ENCODE measurements around the gene RAB9B.
"Not testable (repeated sequence)": the region's sequence is repeated elsewhere in the genome, so short reads cannot be mapped to it uniquely, and the experiment has no call there.

Gene RAB9B

DNA sequence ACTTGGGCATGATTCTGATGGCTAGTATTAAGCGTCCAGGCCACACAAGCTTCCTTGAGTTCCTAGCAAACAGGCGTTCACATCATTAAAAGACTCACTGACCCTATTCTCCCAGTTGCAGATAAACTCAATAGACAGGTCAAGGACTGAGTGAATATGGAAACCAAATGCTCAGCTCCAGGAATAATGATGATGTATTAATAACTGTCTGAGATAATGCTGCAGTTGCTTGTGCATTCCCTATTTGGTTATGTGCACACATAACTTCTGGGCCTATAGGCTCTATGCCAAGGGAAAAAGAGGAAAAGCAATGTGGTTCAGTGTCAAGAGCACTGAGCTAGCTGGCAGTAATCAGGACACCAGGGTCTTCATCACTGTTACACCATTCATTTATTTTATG, 3.5 kb downstream of the RAB9B start:
- no peak for DNase-seq (ENCODE audit: low read depth, low spot score)
- Histone ChIP-seq H3K9me3 (ENCODE audit: insufficient read depth, low read length) (no peaks in the 10 kb centered on the region), H3K9ac (ENCODE audit: insufficient read length, low read depth) (no peak overlapping the region), H3K27me3 (ENCODE audit: insufficient read depth, insufficient read length) (peaks cover 31% of the 10 kb centered on the region), H3K4me3 (ENCODE audit: insufficient read length, low read depth) (no peak overlapping the region), H3K4me1 (ENCODE audit: insufficient read depth, insufficient read length) (peaks cover 3% of the 10 kb centered on the region), H3K36me3 (ENCODE audit: insufficient read depth, insufficient read length, low read length) (no peaks in the 10 kb centered on the region)
- no peak for TF ChIP-seq YY1 (IDR thresholded peaks at IDR 0.05; ENCODE audit: insufficient read depth, insufficient read length)
- no peak for TF ChIP-seq ZNF274 (IDR thresholded peaks at IDR 0.05; ENCODE audit: low read depth, low read length)
- TF ChIP-seq SUZ12 (IDR thresholded peaks at IDR 0.05; ENCODE audit: extremely low read depth, insufficient read depth, insufficient read length): no peak

DNA sequence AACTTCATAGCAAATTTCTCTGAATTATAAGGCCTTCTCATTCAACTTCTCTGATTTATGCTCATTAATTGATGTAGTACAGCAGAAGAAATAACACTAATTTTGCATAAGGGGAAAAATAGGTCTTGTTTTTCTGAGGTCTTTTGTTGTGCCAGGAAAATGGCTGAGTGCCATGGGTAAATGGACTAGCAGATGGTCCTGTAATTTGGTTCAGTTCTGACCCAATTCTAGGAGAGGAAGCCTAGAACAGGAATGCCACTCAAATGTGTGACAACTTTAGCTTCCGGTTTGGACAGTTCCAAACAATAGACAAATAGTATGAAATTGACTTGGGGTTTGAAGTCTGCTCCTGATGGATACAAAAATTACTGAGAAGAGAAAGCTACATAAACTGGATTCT, 6.2 kb downstream of the RAB9B start:
- H3K27me3 ChIP-seq (ENCODE audit: insufficient read depth, insufficient read length): peaks cover 10% of the 10 kb centered on the region
- H3K9ac ChIP-seq (ENCODE audit: insufficient read length, low read depth): no peak overlapping the region
- no peaks in the 10 kb centered on the region for H3K9me3 ChIP-seq (ENCODE audit: insufficient read depth, low read length)
- H3K36me3 ChIP-seq (ENCODE audit: insufficient read depth, insufficient read length, low read length): no peaks in the 10 kb centered on the region
- no peak for DNase-seq (ENCODE audit: low read depth, low spot score)
- no peak for TF ChIP-seq SUZ12 (IDR thresholded peaks at IDR 0.05; ENCODE audit: extremely low read depth, insufficient read depth, insufficient read length)
- TF ChIP-seq YY1 (IDR thresholded peaks at IDR 0.05; ENCODE audit: insufficient read depth, insufficient read length): no peak
- TF ChIP-seq ZNF274 (IDR thresholded peaks at IDR 0.05; ENCODE audit: low read depth, low read length): no peak
- H3K4me3 ChIP-seq (ENCODE audit: insufficient read length, low read depth): no peak overlapping the region
- H3K4me1 ChIP-seq (ENCODE audit: insufficient read depth, insufficient read length): no peaks in the 10 kb centered on the region

- H3K4me1 ChIP-seq (ENCODE audit: insufficient read depth, insufficient read length): no peaks in the 10 kb centered on the region
- H3K4me3 ChIP-seq (ENCODE audit: insufficient read length, low read depth): no peak overlapping the region
- no peak for DNase-seq (ENCODE audit: low read depth, low spot score)
- TF ChIP-seq SUZ12 (IDR thresholded peaks at IDR 0.05; ENCODE audit: extremely low read depth, insufficient read depth, insufficient read length) (no peak), ZNF274 (IDR thresholded peaks at IDR 0.05; ENCODE audit: low read depth, low read length) (no peak), YY1 (IDR thresholded peaks at IDR 0.05; ENCODE audit: insufficient read depth, insufficient read length) (no peak)
- no peak overlapping the region for H3K9ac ChIP-seq (ENCODE audit: insufficient read length, low read depth)
- H3K9me3 ChIP-seq (ENCODE audit: insufficient read depth, low read length): no peaks in the 10 kb centered on the region
- no peaks in the 10 kb centered on the region for H3K36me3 ChIP-seq (ENCODE audit: insufficient read depth, insufficient read length, low read length)
- peaks cover 2% of the 10 kb centered on the region for H3K27me3 ChIP-seq (ENCODE audit: insufficient read depth, insufficient read length)
These were observed 8.5 kb downstream of the RAB9B start for GRCh38 chrX:103823591-103823990.

GRCh38 chrX:103820802-103821201, 11.3 kb downstream of the RAB9B start:
- H3K36me3 ChIP-seq (ENCODE audit: insufficient read depth, insufficient read length, low read length): not testable (repeated sequence)

DNA sequence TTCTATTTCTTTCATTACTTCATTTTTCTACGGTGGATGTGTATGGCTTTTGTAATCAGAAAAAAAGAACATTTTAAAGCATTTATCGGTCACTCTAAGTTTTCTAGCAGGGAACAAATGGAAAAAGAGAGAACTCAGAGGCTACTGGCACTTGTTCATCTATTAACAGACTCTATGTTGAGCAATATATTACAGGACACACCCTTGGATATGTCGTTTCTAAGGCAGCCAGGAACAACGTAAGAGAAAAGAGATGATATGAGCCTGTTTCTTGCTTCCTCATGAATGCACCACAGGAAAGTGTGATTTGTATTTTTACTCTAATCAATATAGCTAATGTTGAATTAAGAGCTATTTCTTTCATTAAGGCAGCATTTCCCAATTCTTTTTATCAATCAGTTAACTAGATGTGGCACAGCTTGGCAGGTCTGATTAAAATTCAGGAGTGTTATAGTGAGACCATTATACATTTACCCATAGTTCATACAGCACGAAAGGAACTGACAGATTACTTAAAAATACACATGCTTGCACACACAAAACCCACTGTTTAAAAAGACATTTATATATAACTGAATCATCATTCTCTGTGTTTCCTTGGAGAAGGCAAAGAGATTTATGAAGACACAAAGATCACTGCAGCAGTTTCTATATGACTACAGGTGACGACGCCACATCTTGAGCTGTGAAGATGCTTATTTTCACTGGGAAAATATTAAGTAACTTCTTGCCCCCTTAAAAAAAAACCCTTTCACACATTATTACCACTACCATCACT, 13.0 kb downstream of the RAB9B start:
- no peaks in the 10 kb centered on the region for H3K36me3 ChIP-seq (ENCODE audit: insufficient read depth, insufficient read length, low read length)
- no peaks in the 10 kb centered on the region for H3K4me1 ChIP-seq (ENCODE audit: insufficient read depth, insufficient read length)
- no peaks in the 10 kb centered on the region for H3K9me3 ChIP-seq (ENCODE audit: insufficient read depth, low read length)
- H3K27me3 ChIP-seq (ENCODE audit: insufficient read depth, insufficient read length): no peaks in the 10 kb centered on the region
- TF ChIP-seq YY1 (IDR thresholded peaks at IDR 0.05; ENCODE audit: insufficient read depth, insufficient read length) (no peak), SUZ12 (IDR thresholded peaks at IDR 0.05; ENCODE audit: extremely low read depth, insufficient read depth, insufficient read length) (no peak), ZNF274 (IDR thresholded peaks at IDR 0.05; ENCODE audit: low read depth, low read length) (no peak)
- no peak overlapping the region for H3K4me3 ChIP-seq (ENCODE audit: insufficient read length, low read depth)
- no peak for DNase-seq (ENCODE audit: low read depth, low spot score)
- H3K9ac ChIP-seq (ENCODE audit: insufficient read length, low read depth): no peak overlapping the region

More at GRCh38 chrX:103820802-103821201, 11.3 kb downstream of the RAB9B start:
- not testable (repeated sequence) for DNase-seq (ENCODE audit: low read depth, low spot score); H3K4me1 ChIP-seq (ENCODE audit: insufficient read depth, insufficient read length); H3K4me3 ChIP-seq (ENCODE audit: insufficient read length, low read depth); H3K9ac ChIP-seq (ENCODE audit: insufficient read length, low read depth); H3K27me3 ChIP-seq (ENCODE audit: insufficient read depth, insufficient read length); H3K9me3 ChIP-seq (ENCODE audit: insufficient read depth, low read length)

DNA sequence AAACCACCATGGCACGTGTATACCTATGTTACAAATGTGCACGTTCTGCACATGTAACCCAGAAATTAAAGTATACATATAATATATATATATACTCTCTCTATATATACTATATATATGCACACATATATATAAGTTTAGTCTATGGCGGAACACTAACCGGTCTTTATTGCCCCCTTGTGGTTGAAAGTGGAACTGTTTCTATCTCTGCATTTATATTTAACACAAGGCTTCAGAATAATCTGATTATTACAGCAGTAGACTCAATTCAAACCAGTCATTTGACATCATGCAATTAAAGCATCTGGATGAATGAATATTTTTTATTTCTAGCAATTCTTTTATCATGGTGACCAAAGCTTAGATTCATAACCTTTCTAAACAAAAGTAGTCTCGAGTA, 14.6 kb downstream of the RAB9B start:
- H3K9ac ChIP-seq (ENCODE audit: insufficient read length, low read depth): no peak overlapping the region
- H3K27me3 ChIP-seq (ENCODE audit: insufficient read depth, insufficient read length): no peaks in the 10 kb centered on the region
- H3K4me3 ChIP-seq (ENCODE audit: insufficient read length, low read depth): no peak overlapping the region
- no peaks in the 10 kb centered on the region for H3K4me1 ChIP-seq (ENCODE audit: insufficient read depth, insufficient read length)
- H3K9me3 ChIP-seq (ENCODE audit: insufficient read depth, low read length): no peaks in the 10 kb centered on the region
- H3K36me3 ChIP-seq (ENCODE audit: insufficient read depth, insufficient read length, low read length): no peaks in the 10 kb centered on the region
- DNase-seq (ENCODE audit: low read depth, low spot score): no peak
- TF ChIP-seq ZNF274 (IDR thresholded peaks at IDR 0.05; ENCODE audit: low read depth, low read length): no peak
- no peak for TF ChIP-seq SUZ12 (IDR thresholded peaks at IDR 0.05; ENCODE audit: extremely low read depth, insufficient read depth, insufficient read length)

DNA sequence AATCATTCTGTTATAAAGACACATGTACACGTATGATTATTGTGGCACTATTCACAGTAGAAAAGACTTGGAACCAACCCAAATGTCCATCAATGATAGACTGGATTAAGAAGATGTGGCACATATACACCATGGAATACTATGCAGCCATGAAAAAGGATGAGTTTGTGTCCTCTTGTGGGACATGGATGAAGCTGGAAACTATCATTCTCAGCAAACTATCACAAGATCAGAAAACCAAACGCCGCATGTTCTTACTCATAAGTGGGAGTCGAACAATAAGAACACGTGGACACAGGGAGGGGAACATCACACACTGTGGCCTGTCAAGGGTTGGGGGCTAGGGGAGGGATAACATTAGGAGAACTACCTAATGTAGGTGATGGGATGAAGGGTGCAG, 15.0 kb downstream of the RAB9B start:
- DNase-seq (ENCODE audit: low read depth, low spot score); H3K36me3 ChIP-seq (ENCODE audit: insufficient read depth, insufficient read length, low read length); H3K27me3 ChIP-seq (ENCODE audit: insufficient read depth, insufficient read length); H3K9me3 ChIP-seq (ENCODE audit: insufficient read depth, low read length); H3K4me1 ChIP-seq (ENCODE audit: insufficient read depth, insufficient read length); H3K9ac ChIP-seq (ENCODE audit: insufficient read length, low read depth); H3K4me3 ChIP-seq (ENCODE audit: insufficient read length, low read depth): not testable (repeated sequence)

DNA sequence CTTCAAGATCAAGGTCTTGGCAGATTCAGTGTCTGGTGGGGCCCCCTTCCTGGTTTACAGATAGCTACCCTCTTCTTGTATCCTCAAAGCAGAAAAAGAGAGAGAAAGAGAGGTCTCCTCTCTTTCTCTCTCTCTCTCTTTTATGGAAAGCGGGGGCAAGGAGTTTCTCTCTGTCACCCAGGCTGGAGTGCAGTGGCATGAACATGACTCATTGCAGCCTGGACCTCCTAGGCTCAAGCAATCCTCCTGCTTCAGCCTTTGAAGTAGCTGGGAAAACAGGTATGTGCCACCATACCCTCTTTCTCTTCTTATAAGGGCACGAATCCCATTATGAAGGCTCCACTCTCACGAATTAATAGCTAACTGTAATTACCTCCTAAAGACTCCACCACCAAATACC, 20.2 kb downstream of the RAB9B start:
- H3K4me1 ChIP-seq (ENCODE audit: insufficient read depth, insufficient read length): peaks cover 2% of the 10 kb centered on the region
- H3K36me3 ChIP-seq (ENCODE audit: insufficient read depth, insufficient read length, low read length): no peaks in the 10 kb centered on the region
- DNase-seq (ENCODE audit: low read depth, low spot score): no peak
- H3K4me3 ChIP-seq (ENCODE audit: insufficient read length, low read depth): no peak overlapping the region
- TF ChIP-seq YY1 (IDR thresholded peaks at IDR 0.05; ENCODE audit: insufficient read depth, insufficient read length) (no peak), SUZ12 (IDR thresholded peaks at IDR 0.05; ENCODE audit: extremely low read depth, insufficient read depth, insufficient read length) (no peak), ZNF274 (IDR thresholded peaks at IDR 0.05; ENCODE audit: low read depth, low read length) (no peak)
- H3K27me3 ChIP-seq (ENCODE audit: insufficient read depth, insufficient read length): no peaks in the 10 kb centered on the region
- H3K9ac ChIP-seq (ENCODE audit: insufficient read length, low read depth): no peak overlapping the region
- H3K9me3 ChIP-seq (ENCODE audit: insufficient read depth, low read length): no peaks in the 10 kb centered on the region

Measured in NT2/D1 (cell line).